ENCODE data around the gene DEXI. TPM values are rescaled to one million over a fixed set of nuclear protein-coding genes. Genes with fewer than 3 reads are reported as not detected.

Gene DEXI
- polyA plus RNA-seq, 6 donors from 2014 or later, result 10.1 to 22.6 (median 15.6) TPM

DNA sequence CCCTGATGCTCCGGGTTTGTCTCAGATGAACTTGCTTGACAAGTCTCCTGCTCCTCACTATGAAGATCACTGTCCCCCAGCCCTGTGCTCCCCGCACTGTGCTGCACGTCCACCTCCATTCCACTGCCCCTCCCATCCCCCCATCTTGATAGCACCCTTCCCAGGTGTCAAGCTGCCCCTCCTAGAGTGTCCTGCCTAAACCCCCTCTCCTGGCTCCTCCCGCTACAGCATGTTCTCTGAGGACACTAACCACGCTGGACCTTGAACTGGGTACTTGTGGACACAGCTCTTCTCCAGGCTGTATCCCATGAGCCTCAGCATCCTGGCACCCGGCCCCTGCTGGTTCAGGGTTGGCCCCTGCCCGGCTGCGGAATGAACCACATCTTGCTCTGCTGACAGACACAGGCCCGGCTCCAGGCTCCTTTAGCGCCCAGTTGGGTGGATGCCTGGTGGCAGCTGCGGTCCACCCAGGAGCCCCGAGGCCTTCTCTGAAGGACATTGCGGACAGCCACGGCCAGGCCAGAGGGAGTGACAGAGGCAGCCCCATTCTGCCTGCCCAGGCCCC is 18.5 kb downstream of the DEXI start:
- H3K4me1 Mint-ChIP-seq, result peaks cover 23 to 51% (median 36%) of the 10 kb centered on the region in 3 donors
- peaks cover 7% of the 10 kb centered on the region in 2 donors for H3K36me3 Mint-ChIP-seq
- no peak for DNase-seq
- no peaks in the 10 kb centered on the region for H3K9me3 Mint-ChIP-seq
- peak overlapping the region in 1 of 8 donors; percentile 76 for H3K4me3 Mint-ChIP-seq
- H3K27me3 Mint-ChIP-seq, result no peaks in the 10 kb centered on the region
- no peak for ATAC-seq (ENCODE audit: low read depth in 2 of 2)
- H3K27ac Mint-ChIP-seq, result peak overlapping the region in 5 of 6 donors; percentile 51 to 86 (median 84)

DNA sequence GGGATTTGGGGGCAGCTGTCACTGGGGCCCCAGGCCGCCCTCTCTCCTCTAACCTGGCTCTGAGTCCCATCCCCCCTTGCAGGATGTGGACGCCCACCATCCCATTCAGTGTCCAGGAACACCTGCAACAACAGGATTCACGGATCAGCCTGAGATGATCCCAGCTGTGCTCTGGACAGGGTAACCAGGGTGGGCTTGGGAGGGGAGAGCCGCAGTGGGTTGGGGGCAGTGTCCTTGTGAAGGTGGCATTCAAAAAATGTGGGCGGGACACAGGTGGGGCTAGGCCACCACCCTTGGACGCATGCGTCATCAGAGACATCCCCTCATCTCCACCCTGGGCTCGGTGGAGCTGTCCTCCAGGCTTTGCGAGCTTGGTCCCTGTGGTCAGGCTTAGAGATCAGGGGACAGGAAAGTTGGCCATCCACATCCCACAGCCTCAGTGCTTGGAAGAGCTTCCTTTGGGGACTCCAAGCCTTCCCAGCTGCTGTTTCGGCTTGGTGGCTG is 19.1 kb downstream of the DEXI start:
- no peak for ATAC-seq (ENCODE audit: low read depth in 2 of 2)
- Mint-ChIP-seq H3K27me3 (no peaks in the 10 kb centered on the region), H3K36me3 (peaks cover 7 to 9% of the 10 kb centered on the region in 2 donors), H3K9me3 (no peaks in the 10 kb centered on the region), H3K4me3 (peak overlapping the region in 1 of 8 donors; percentile 76), H3K27ac (peak overlapping the region in 3 of 6 donors; percentile 49 to 86 (median 51)), H3K4me1 (peaks cover 27 to 51% (median 41%) of the 10 kb centered on the region in 3 donors)
- DNase-seq, result no peak

DNA sequence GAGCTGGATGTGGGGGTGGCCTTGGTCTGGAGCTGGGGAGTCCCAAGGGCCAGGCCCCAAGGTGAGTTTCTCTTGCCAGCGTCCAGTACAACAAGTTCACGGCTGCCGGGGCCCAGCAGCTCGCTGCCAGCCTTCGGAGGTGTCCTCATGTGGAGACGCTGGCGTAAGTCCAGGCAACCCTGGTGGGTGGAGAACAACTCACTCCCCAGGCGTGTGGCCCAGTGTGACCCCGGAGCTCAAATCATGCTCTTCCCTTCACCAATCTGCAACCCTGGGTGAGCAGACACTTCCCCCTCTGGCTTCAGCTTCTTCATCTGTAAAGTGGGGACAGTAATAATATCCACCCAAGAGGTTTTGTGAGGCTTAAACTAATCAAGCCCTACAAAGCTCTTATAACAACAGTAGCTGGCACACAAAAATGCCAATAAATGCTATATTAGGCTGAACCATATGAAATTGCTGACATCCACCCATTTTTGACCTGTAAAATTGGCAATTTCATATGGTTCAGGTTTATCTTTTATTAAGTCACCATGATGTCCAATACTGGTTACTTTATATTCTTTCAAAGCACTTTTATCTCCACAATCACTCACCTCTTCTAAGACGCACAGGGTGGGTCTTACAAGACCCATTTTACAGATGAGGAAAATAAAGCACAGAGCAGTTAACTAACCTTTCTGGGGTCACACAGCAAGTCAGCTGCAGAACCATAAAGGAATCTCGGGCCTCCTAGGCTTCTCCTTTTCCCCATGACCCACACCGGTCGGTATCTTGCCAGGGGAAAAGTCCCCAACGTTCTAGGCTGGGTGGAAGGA is 19.7 kb downstream of the DEXI start:
- Mint-ChIP-seq H3K27me3 (no peaks in the 10 kb centered on the region), H3K4me1 (peaks cover 28 to 52% (median 47%) of the 10 kb centered on the region in 3 donors), H3K4me3 (peak overlapping the region in 1 of 8 donors; percentile 25), H3K36me3 (peaks cover 7 to 9% of the 10 kb centered on the region in 2 donors), H3K9me3 (no peaks in the 10 kb centered on the region), H3K27ac (peak overlapping the region in 5 of 6 donors; percentile 39 to 84 (median 62))
- ATAC-seq (ENCODE audit: low read depth in 2 of 2) (no peak), DNase-seq (no peak)

DNA sequence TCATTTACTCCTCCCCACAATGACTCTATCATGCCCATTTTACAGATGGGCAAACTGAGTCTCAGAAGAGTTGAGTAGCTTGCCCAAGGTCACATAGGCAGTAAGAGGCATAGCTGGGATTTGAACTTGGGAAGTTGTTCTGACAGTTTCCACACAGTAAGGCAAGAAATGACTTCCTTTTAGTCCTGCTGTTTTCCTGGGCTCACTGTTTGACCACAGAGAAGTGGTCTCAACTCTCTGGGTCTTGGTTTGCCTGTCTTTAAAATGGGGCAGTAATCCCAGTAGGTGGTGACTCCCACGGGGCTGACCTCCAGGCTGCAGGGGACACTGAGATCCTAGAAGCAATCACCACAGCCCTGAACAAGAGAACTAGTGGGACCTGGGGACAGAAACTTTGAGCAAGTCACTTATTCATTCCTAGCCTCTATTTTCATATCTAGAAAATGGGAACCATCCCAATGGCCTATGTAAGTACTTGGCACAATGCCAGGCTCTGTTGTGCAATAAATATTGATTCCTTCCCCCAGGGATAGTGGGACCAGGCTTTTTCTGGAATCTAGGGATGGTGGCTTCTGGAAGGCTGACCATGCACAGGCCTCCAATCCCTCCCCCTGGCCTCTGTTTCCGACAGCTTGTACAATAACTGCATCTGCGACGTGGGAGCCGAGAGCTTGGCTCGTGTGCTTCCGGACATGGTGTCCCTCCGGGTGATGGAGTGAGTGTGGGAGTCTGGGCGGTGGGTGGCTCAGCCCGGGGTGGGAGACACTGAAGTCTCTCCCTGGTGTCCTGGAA is 20.5 kb downstream of the DEXI start:
- peaks cover 9 to 12% of the 10 kb centered on the region in 2 donors for H3K36me3 Mint-ChIP-seq
- H3K4me1 Mint-ChIP-seq, result peaks cover 29 to 59% (median 56%) of the 10 kb centered on the region in 3 donors
- H3K4me3 Mint-ChIP-seq, result no peak overlapping the region
- H3K27ac Mint-ChIP-seq, result peak overlapping the region in 4 of 6 donors; percentile 39 to 84 (median 74)
- DNase-seq, result no peak
- H3K9me3 Mint-ChIP-seq, result no peaks in the 10 kb centered on the region
- no peaks in the 10 kb centered on the region for H3K27me3 Mint-ChIP-seq
- ATAC-seq (ENCODE audit: low read depth in 2 of 2), result no peak

DNA sequence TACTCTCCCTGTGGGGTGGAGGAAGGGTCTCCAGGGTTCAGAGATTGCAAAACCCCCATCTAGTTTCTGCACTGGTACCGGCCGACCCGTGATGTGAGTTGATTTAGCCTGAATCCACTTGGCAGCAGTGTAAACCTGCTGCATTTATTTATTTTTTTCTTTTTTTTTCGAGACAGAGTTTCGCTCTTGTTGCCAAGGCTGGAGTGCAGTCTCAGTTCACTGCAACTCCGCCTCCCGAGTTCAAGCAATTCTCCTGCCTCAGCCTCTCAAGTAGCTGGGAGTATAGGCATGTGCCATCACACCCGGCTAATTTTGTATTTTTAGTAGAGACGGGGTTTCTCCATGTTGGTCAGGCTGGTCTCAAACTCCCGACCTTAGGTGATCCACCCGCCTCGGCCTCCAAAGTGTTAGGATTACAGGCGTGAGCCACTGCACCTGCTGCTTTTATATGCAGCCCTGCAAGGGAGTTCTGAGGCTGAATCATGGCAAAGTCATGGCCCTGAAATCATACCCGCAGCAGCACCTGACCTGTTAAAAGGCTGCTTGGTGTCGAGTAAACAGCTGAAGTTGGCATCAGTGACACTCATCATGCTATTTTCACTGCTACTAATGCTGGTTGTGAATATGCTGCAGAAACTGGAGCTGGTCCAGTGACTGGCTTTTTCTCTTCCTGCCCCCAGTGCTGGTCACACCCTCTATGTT is 21.4 kb downstream of the DEXI start:
- Mint-ChIP-seq H3K27me3 (no peaks in the 10 kb centered on the region), H3K36me3 (peaks cover 11 to 20% of the 10 kb centered on the region in 2 donors), H3K27ac (peak overlapping the region in 4 of 6 donors; percentile 33 to 74 (median 54)), H3K9me3 (no peaks in the 10 kb centered on the region), H3K4me3 (no peak overlapping the region), H3K4me1 (peaks cover 35 to 65% (median 64%) of the 10 kb centered on the region in 3 donors)
- DNase-seq (no peak), ATAC-seq (ENCODE audit: low read depth in 2 of 2) (no peak)

DNA sequence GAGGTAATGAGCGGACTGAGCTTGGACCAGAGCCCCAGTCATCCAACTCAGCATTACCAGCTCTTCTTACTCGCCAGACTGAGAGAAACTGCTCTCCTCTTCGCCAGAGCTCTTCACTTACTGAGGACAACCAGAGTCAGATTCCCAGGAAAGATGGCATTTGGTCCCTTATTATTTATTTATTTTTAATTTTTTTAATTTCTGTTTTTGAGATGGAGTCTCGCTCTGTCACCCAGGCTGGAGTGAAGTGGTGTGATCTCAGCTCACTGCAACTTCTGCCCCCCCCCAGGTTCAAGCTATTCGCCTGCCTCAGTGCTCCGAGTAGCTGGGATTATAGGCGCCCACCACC is 23.3 kb downstream of the DEXI start:
- ATAC-seq (ENCODE audit: low read depth in 2 of 2) (no peak), DNase-seq (no peak)
- H3K36me3 Mint-ChIP-seq, result peaks cover 19 to 29% of the 10 kb centered on the region in 2 donors
- no peaks in the 10 kb centered on the region for H3K9me3 Mint-ChIP-seq
- no peaks in the 10 kb centered on the region for H3K27me3 Mint-ChIP-seq
- peaks cover 47 to 75% (median 69%) of the 10 kb centered on the region in 3 donors for H3K4me1 Mint-ChIP-seq
- H3K4me3 Mint-ChIP-seq, result peak overlapping the region in 4 of 8 donors; percentile 15 to 56 (median 46)
- peak overlapping the region; percentile 38 to 94 (median 87) for H3K27ac Mint-ChIP-seq

DNA sequence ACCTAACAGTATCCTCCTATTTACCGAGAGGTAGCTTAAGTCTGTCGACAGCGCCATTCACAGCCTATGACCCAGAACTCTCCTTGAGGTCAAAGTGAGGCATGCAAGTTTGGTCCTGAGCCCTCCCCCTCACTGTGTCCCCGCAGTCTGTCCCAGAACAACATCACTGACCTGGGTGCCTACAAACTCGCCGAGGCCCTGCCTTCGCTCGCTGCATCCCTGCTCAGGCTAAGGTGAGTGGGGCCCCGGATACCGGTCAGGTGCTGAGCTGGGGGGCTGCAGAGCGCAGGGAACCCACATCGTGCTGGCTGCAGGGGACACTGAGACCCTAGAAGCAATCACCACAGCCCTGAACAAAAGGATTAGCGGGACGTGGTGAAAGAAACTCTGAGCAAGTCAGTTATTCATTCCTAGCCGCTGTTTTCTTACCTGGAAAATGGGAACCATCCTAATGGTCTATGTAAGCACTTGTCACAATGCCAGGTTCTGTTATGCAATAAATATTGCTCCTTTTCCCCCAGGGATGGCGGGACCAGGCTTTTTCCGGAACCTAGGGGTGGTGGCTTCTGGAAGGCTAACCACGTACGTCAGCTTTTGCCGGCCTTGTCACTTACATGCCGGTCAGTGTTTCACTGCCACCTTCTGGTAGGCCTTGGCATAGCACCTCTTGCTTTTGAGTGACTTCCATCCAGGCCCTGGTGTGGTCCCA is 23.8 kb downstream of the DEXI start:
- Mint-ChIP-seq H3K4me1 (peaks cover 46 to 71% (median 67%) of the 10 kb centered on the region in 3 donors), H3K27ac (peak overlapping the region; percentile 82 to 97 (median 90)), H3K36me3 (peaks cover 21 to 29% of the 10 kb centered on the region in 2 donors), H3K27me3 (no peaks in the 10 kb centered on the region), H3K4me3 (peak overlapping the region in 6 of 8 donors; percentile 42 to 79 (median 54)), H3K9me3 (no peaks in the 10 kb centered on the region)
- DNase-seq (peak; percentile 77), ATAC-seq (ENCODE audit: low read depth in 2 of 2) (peak; percentile 69 to 75)

DNA sequence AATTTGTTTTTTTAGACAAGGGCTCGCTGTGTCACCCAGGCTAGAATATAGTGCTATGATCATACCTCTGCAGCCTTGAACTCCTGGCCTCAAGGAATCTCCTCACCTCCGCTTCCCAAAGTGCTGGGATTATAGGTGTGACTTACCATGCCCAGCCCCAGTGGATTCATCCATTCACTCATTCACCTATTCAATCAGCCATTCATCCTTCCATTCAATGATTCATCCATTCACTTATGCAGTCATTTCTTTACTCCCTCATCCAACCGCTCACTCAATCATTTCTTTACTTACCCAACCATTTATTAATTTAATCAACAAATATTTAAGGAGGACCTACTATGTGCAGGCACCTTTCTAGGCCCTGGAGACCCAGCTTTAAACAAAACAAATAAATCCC is 25.7 kb downstream of the DEXI start:
- H3K36me3 Mint-ChIP-seq, result peaks cover 28 to 32% of the 10 kb centered on the region in 2 donors

DNA sequence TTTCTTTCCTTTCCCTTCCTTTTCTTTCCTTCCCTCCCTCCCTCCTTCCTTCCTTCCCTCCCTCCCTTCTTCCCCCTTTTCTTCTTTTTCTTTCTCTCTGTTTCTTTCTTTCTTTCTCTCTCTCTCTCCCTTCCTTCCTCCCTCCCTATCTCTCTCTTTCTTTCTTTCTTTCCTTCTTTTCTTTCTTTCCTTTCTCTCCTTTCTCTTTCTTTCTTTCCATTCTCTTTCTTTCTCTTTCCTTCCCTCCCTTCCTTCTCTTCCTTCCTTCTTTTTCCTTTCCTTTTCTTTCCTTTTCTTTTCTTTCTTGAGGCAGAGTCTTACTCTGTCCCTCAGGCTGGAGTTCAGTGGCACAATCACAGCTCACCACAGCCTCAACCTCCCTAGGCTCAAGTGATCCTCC is 31.0 kb downstream of the DEXI start:
- Mint-ChIP-seq H3K27ac (peak overlapping the region; percentile 92 to 99 (median 96)), H3K27me3 (no peaks in the 10 kb centered on the region), H3K36me3 (peaks cover 33 to 40% of the 10 kb centered on the region in 2 donors), H3K4me3 (peak overlapping the region in 6 of 8 donors; percentile 61 to 91 (median 76)), H3K4me1 (peaks cover 53 to 78% (median 77%) of the 10 kb centered on the region in 3 donors), H3K9me3 (no peaks in the 10 kb centered on the region)
- no peak for DNase-seq
- no peak for ATAC-seq (ENCODE audit: low read depth in 2 of 2)

More for the DNA sequence above, 25.7 kb downstream of the DEXI start:
- Mint-ChIP-seq H3K9me3 (no peaks in the 10 kb centered on the region), H3K27me3 (no peaks in the 10 kb centered on the region), H3K4me3 (peak overlapping the region in 7 of 8 donors; percentile 14 to 69 (median 23)), H3K27ac (peak overlapping the region; percentile 8 to 96 (median 85)), H3K4me1 (peaks cover 58 to 82% (median 81%) of the 10 kb centered on the region in 3 donors)
- ATAC-seq (ENCODE audit: low read depth in 2 of 2) (no peak), DNase-seq (no peak)

DNA sequence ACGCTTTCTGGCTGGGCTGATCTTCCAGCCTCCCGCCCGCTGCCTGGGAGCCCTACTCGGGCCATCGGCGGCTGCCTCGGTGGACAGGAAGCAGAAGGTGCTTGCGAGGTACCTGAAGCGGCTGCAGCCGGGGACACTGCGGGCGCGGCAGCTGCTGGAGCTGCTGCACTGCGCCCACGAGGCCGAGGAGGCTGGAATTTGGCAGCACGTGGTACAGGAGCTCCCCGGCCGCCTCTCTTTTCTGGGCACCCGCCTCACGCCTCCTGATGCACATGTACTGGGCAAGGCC is 34.6 kb downstream of the DEXI start:
- Mint-ChIP-seq H3K4me1 (peaks cover 50 to 73% (median 71%) of the 10 kb centered on the region in 3 donors), H3K27me3 (no peaks in the 10 kb centered on the region), H3K4me3 (peak overlapping the region in 1 of 8 donors; percentile 50), H3K9me3 (no peaks in the 10 kb centered on the region), H3K27ac (peak overlapping the region in 2 of 6 donors; percentile 42 to 92), H3K36me3 (peaks cover 30 to 49% of the 10 kb centered on the region in 2 donors)
- DNase-seq, result no peak
- ATAC-seq (ENCODE audit: low read depth in 2 of 2), result no peak

DNA sequence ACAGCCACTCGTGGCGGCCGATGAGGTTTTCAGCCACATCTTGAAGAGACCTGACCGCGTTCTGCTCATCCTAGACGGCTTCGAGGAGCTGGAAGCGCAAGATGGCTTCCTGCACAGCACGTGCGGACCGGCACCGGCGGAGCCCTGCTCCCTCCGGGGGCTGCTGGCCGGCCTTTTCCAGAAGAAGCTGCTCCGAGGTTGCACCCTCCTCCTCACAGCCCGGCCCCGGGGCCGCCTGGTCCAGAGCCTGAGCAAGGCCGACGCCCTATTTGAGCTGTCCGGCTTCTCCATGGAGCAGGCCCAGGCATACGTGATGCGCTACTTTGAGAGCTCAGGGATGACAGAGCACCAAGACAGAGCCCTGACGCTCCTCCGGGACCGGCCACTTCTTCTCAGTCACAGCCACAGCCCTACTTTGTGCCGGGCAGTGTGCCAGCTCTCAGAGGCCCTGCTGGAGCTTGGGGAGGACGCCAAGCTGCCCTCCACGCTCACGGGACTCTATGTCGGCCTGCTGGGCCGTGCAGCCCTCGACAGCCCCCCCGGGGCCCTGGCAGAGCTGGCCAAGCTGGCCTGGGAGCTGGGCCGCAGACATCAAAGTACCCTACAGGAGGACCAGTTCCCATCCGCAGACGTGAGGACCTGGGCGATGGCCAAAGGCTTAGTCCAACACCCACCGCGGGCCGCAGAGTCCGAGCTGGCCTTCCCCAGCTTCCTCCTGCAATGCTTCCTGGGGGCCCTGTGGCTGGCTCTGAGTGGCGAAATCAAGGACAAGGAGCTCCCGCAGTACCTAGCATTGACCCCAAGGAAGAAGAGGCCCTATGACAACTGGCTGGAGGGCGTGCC is 35.1 kb downstream of the DEXI start:
- DNase-seq (no peak), ATAC-seq (ENCODE audit: low read depth in 2 of 2) (no peak)
- Mint-ChIP-seq H3K36me3 (peaks cover 29 to 54% of the 10 kb centered on the region in 2 donors), H3K27me3 (no peaks in the 10 kb centered on the region), H3K9me3 (no peaks in the 10 kb centered on the region), H3K4me3 (peak overlapping the region in 1 of 8 donors; percentile 50), H3K4me1 (peaks cover 51 to 72% (median 70%) of the 10 kb centered on the region in 3 donors), H3K27ac (peak overlapping the region in 2 of 6 donors; percentile 38 to 67)
